DMS153 treated with DMSO at 0.1 percent for 48 hours (cell line): ENCODE data around the gene ANKRD23.
"Not testable (repeated sequence)": the region's sequence is repeated elsewhere in the genome, so short reads cannot be mapped to it uniquely, and the experiment has no call there.

ENCODE experiments used
- DNase-seq: peaks from one replicate; lab custom pipeline; 2025; ENCODE audit not compliant: unreplicated experiment; lab: John Stamatoyannopoulos, UW

The ANKRD23 gene

GRCh38 chr2:96843538-96844268 lies at the start of gene ANKRD23:
ANKRD23 (minus strand) TSS chr2:96844021; CDS start chr2:96843992, 29 bp downstream.
- no peak for DNase-seq

GRCh38 chr2:96891591-96892333 lies 47.9 kb upstream of the ANKRD23 start:
- peak; percentile 47 for DNase-seq

- DNase-seq, result no peak
These were observed 47.0 kb upstream of the ANKRD23 start for GRCh38 chr2:96890726-96891385.

- no peak for DNase-seq
These were observed 46.4 kb upstream of the ANKRD23 start for GRCh38 chr2:96890252-96890651.

- DNase-seq, result not testable (repeated sequence)
These were observed 45.7 kb upstream of the ANKRD23 start for GRCh38 chr2:96889502-96889901.

- DNase-seq, result peak; percentile 82
These were observed 44.5 kb upstream of the ANKRD23 start for GRCh38 chr2:96888072-96889011.

GRCh38 chr2:96887493-96888012 lies 43.7 kb upstream of the ANKRD23 start:
- DNase-seq, result no peak

GRCh38 chr2:96885432-96886347 lies 41.9 kb upstream of the ANKRD23 start:
- DNase-seq, result no peak

- DNase-seq, result no peak
These were observed 40.7 kb upstream of the ANKRD23 start for GRCh38 chr2:96884299-96885094.

GRCh38 chr2:96883306-96883705 lies 39.5 kb upstream of the ANKRD23 start:
- DNase-seq, result no peak

GRCh38 chr2:96882906-96883305 lies 39.1 kb upstream of the ANKRD23 start:
- no peak for DNase-seq

GRCh38 chr2:96882230-96882629 lies 38.4 kb upstream of the ANKRD23 start:
- DNase-seq, result no peak

GRCh38 chr2:96881349-96882195 lies 37.8 kb upstream of the ANKRD23 start:
- DNase-seq, result no peak

- DNase-seq, result no peak
These were observed 37.1 kb upstream of the ANKRD23 start for GRCh38 chr2:96880891-96881273.

- DNase-seq, result no peak
These were observed 35.8 kb upstream of the ANKRD23 start for GRCh38 chr2:96879545-96880040.

GRCh38 chr2:96878796-96879544 lies 35.1 kb upstream of the ANKRD23 start:
- no peak for DNase-seq

GRCh38 chr2:96878171-96878570 lies 34.4 kb upstream of the ANKRD23 start:
- no peak for DNase-seq
